ENCODE measurements around the gene KAZN. TPM values are rescaled to one million over a fixed set of nuclear protein-coding genes. Genes with fewer than 3 reads are reported as not detected.

KAZN gene
- total and polyA plus RNA-seq, 9 donors: 10.1 to 56.4 (median 27.9) TPM

DNA sequence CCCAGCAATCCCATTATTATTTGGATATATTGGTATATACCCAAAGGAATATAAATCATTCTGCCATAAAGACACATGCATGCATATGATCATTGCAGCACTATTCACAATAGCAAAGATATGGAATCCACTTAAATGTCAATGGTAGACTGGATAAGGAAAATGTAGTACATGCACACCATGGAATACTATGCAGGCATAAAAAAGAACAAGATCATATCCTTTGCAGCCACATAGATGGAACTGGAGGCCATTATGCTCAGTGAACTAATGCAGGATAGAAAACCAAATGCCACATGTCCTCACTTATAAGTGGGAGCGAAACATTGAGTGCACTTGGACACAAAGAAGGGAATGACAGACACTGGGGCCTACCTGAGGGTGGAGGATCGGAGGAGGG lies 24.6 kb downstream of the KAZN start:
- no peaks in the 10 kb centered on the region for H3K9me3 ChIP-seq
- H3K27me3 ChIP-seq: no peaks in the 10 kb centered on the region
- no peaks in the 10 kb centered on the region for H3K36me3 ChIP-seq
- 94 to 100% (median 100%) methylated on average over 2 of the region's 2 CpGs for WGBS, 3 donors
- TF ChIP-seq, protein P1, sequence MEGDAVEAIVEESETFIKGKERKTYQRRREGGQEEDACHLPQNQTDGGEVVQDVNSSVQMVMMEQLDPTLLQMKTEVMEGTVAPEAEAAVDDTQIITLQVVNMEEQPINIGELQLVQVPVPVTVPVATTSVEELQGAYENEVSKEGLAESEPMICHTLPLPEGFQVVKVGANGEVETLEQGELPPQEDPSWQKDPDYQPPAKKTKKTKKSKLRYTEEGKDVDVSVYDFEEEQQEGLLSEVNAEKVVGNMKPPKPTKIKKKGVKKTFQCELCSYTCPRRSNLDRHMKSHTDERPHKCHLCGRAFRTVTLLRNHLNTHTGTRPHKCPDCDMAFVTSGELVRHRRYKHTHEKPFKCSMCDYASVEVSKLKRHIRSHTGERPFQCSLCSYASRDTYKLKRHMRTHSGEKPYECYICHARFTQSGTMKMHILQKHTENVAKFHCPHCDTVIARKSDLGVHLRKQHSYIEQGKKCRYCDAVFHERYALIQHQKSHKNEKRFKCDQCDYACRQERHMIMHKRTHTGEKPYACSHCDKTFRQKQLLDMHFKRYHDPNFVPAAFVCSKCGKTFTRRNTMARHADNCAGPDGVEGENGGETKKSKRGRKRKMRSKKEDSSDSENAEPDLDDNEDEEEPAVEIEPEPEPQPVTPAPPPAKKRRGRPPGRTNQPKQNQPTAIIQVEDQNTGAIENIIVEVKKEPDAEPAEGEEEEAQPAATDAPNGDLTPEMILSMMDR (IDR thresholded peaks at IDR 0.05): no peak
- no peak for TF ChIP-seq POLR2A (IDR thresholded peaks at IDR 0.05)
- no peak for TF ChIP-seq EP300 (IDR thresholded peaks at IDR 0.05)
- no peak overlapping the region for H3K27ac ChIP-seq
- H3K4me3 ChIP-seq: no peak overlapping the region
- peaks cover 1% of the 10 kb centered on the region for H3K4me1 ChIP-seq (ENCODE audit: insufficient read depth)
- DNase-seq: no peak
- intact Hi-C loops (cut with DNase I): no loop called here

DNA sequence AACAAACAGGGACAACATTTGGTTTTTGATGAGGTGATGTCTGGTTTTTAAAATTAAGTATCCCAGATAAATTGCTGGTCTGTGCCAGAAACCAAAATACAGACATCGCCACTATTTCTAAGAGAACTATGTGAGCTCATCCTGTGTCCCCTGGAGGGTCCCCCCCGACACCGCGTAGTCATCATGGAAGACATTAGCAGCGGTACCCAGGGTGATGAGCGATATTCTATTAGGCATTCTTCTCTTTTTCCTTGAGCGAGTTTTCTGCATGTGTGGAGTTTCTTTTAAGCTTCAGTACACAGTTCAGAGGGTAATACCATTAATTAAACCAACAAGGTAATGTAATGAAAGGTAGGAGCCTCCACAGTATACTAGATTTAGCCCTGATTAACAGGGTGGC lies 26.5 kb downstream of the KAZN start:
- no peaks in the 10 kb centered on the region for H3K27me3 ChIP-seq
- H3K36me3 ChIP-seq: no peaks in the 10 kb centered on the region
- no peaks in the 10 kb centered on the region for H3K9me3 ChIP-seq
- intact Hi-C loops (cut with DNase I): no loop called here
- peaks cover 1% of the 10 kb centered on the region for H3K4me1 ChIP-seq (ENCODE audit: insufficient read depth)
- DNase-seq: no peak
- H3K27ac ChIP-seq: no peak overlapping the region
- no peak overlapping the region for H3K4me3 ChIP-seq
- 89 to 94% (median 91%) methylated on average over 7 of the region's 7 CpGs for WGBS, 3 donors
- no peak for TF ChIP-seq POLR2A (IDR thresholded peaks at IDR 0.05)
- TF ChIP-seq EP300 (IDR thresholded peaks at IDR 0.05): no peak
- TF ChIP-seq, protein P1 (IDR thresholded peaks at IDR 0.05): no peak

- DNase-seq: no peak
- H3K9me3 ChIP-seq: no peaks in the 10 kb centered on the region
- no peak for TF ChIP-seq EP300 (IDR thresholded peaks at IDR 0.05)
- TF ChIP-seq, protein P1 (IDR thresholded peaks at IDR 0.05): no peak
- H3K27me3 ChIP-seq: no peaks in the 10 kb centered on the region
- no peaks in the 10 kb centered on the region for H3K36me3 ChIP-seq
- peaks cover 1% of the 10 kb centered on the region for H3K4me1 ChIP-seq (ENCODE audit: insufficient read depth)
- intact Hi-C loops (cut with DNase I): no loop called here
- no peak overlapping the region for H3K4me3 ChIP-seq
- 76 to 83% (median 78%) methylated on average over 11 of the region's 11 CpGs for WGBS, 3 donors
- no peak overlapping the region for H3K27ac ChIP-seq
Observed at GRCh38 chr1:14625572-14625971, 27.1 kb downstream of the KAZN start.

- DNase-seq: no peak
- no peak overlapping the region for H3K4me3 ChIP-seq
- no peaks in the 10 kb centered on the region for H3K9me3 ChIP-seq
- H3K36me3 ChIP-seq: no peaks in the 10 kb centered on the region
- peaks cover 1% of the 10 kb centered on the region for H3K4me1 ChIP-seq (ENCODE audit: insufficient read depth)
- WGBS, 3 donors: 88 to 93% (median 93%) methylated on average over 5 of the region's 5 CpGs
- no peak for TF ChIP-seq POLR2A (IDR thresholded peaks at IDR 0.05)
- TF ChIP-seq, protein P1 (IDR thresholded peaks at IDR 0.05): no peak
- TF ChIP-seq EP300 (IDR thresholded peaks at IDR 0.05): no peak
- no peaks in the 10 kb centered on the region for H3K27me3 ChIP-seq
- no peak overlapping the region for H3K27ac ChIP-seq
- intact Hi-C loops (cut with DNase I): loop anchor here in 1 of 4 donors (2.0 kb wide), 1 partner anchor 21 kb away; no protein-coding TSS in a partner anchor
Observed at GRCh38 chr1:14625996-14626395, 27.5 kb downstream of the KAZN start.
